B cell (primary cell): Measurements from ENCODE around the gene CD74. TPM values are rescaled to one million over a fixed set of nuclear protein-coding genes. Genes with fewer than 3 reads are reported as not detected.

Experiments
- ATAC-seq: fragments of 200-7000 bp; cut with Tn5 transposase; one replicate; pipeline ENCODE4 v1.10.0; 2021; ENCODE audit warnings: low read depth, mild to moderate bottlenecking, moderate number of reproducible peaks, moderate library complexity
- CTCF ChIA-PET: fragments of 350-600 bp; sonication (Branson Sonifier 250); formaldehyde crosslinking; loops from one replicate; lab custom pipeline; 2021; ENCODE audit warnings: antibody characterized with exemption, inconsistent platforms; lab: Charles Lee
- POLR2A ChIA-PET: fragments of 350-600 bp; sonication (Branson Sonifier 250); formaldehyde crosslinking; loops from one replicate; lab custom pipeline; 2021; ENCODE audit warnings: antibody characterized with exemption; lab: Charles Lee
- DNase-seq: peaks from one replicate; pipeline ENCODE4 v3.0.0; 2013
- H2AFZ ChIP-seq: 2 replicates; pipeline ENCODE4 v1.6.1; 2012; ENCODE audit warnings: mild to moderate bottlenecking, low read depth, low read length; ENCODE audit not compliant: insufficient read depth, poor library complexity, severe bottlenecking
- H3K27ac ChIP-seq, 2 donors: 1 replicate in 1 of 2; 2 replicates in 1 of 2; pipeline ENCODE4 v1.5.1; 2012 to 2013; ENCODE audit warnings: low read length in 2 of 2, mild to moderate bottlenecking in 2 of 2, moderate library complexity in 1 of 2
- H3K27me3 ChIP-seq, 4 experiments: fragments of 200-600 bp in 1 of 4; sonication (generic) in 1 of 4; replicated peaks in 1 of 4; 1 replicate in 2 of 4; 2 replicates in 2 of 4; pipeline versions ENCODE4 v1.6.1 to v1.7.0; 2013 to 2016; ENCODE audit warnings: low read length in 3 of 4, mild to moderate bottlenecking in 2 of 4, mixed read lengths in 1 of 4, moderate library complexity in 1 of 4; ENCODE audit not compliant: insufficient read depth in 4 of 4, control insufficient read depth in 3 of 4; ENCODE audit errors: control extremely low read depth in 1 of 4
- H3K36me3 ChIP-seq, 2 experiments: replicated peaks in 1 of 2; 1 replicate in 1 of 2; 2 replicates in 1 of 2; pipeline versions ENCODE4 v1.6.1 to v1.7.1; 2013; ENCODE audit warnings: low read length in 1 of 2; ENCODE audit not compliant: insufficient read depth in 2 of 2, control insufficient read depth in 1 of 2; ENCODE audit errors: control extremely low read depth in 1 of 2, extremely low read depth in 1 of 2
- H3K4me1 ChIP-seq, 2 donors: fragments of 200-600 bp in 1 of 2; sonication (generic) in 1 of 2; 1 replicate in 1 of 2; 2 replicates in 1 of 2; pipeline versions ENCODE4 v1.5.1 to v1.6.1; 2013 to 2017; ENCODE audit warnings: low read length in 2 of 2; ENCODE audit not compliant: control insufficient read depth in 2 of 2, insufficient read depth in 2 of 2
- H3K4me2 ChIP-seq: replicated peaks from 2 replicates; pipeline ENCODE3; 2012; ENCODE audit warnings: mild to moderate bottlenecking, low read depth, low read length; ENCODE audit not compliant: poor library complexity, severe bottlenecking
- H3K4me3 ChIP-seq, 5 experiments: fragments of 200-600 bp in 1 of 5; sonication (generic) in 1 of 5; 1 replicate in 3 of 5; 2 replicates in 2 of 5; pipeline versions ENCODE4 v1.5.1 to v1.7.0; 2011 to 2016; ENCODE audit warnings: low read length in 4 of 5, mild to moderate bottlenecking in 4 of 5, low read depth in 2 of 5, control low read depth in 1 of 5, moderate library complexity in 1 of 5; ENCODE audit not compliant: insufficient read depth in 1 of 5; ENCODE audit errors: control extremely low read depth in 1 of 5, extremely low read depth in 1 of 5
- H3K79me2 ChIP-seq: fragments of 200-600 bp; sonication (generic); one replicate; pipeline ENCODE4 v1.6.0; 2016; ENCODE audit warnings: low read length; ENCODE audit not compliant: control insufficient read depth, insufficient read depth
- H3K9ac ChIP-seq: fragments of 200-600 bp; sonication (generic); 2 replicates; pipeline ENCODE4 v1.6.1; 2017; ENCODE audit warnings: mild to moderate bottlenecking, low read length, moderate library complexity
- H3K9me3 ChIP-seq, 3 donors: one replicate each; pipeline versions ENCODE4 v1.6.1 to v1.7.1; 2013; ENCODE audit warnings: low read length in 2 of 3; ENCODE audit not compliant: control insufficient read depth in 2 of 3, insufficient read depth in 1 of 3; ENCODE audit errors: control extremely low read depth in 1 of 3
- H4K20me1 ChIP-seq: 2 replicates; pipeline ENCODE4 v1.6.0; 2012; ENCODE audit warnings: mild to moderate bottlenecking, low read length; ENCODE audit not compliant: insufficient read depth, control insufficient read depth, poor library complexity, severe bottlenecking
- H3K27ac Mint-ChIP-seq: one replicate; pipeline ENCODE4 v1.8.0; 2021; ENCODE audit warnings: mixed read lengths
- H3K27me3 Mint-ChIP-seq: one replicate; pipeline ENCODE4 v1.8.0; 2021; ENCODE audit warnings: mixed read lengths
- H3K4me1 Mint-ChIP-seq: one replicate; pipeline ENCODE4 v1.8.0; 2021; ENCODE audit warnings: mixed read lengths
- H3K4me3 Mint-ChIP-seq: one replicate; pipeline ENCODE4 v1.8.0; 2021; ENCODE audit warnings: mixed read lengths
- H3K9me3 Mint-ChIP-seq: one replicate; pipeline ENCODE4 v1.8.0; 2022; ENCODE audit warnings: mixed read lengths; ENCODE audit not compliant: insufficient read depth
- EZH2 ChIP-seq: IDR thresholded peaks from 2 replicates; pipeline ENCODE4 v1.6.1; 2012; ENCODE audit warnings: borderline replicate concordance, low read depth, mild to moderate bottlenecking, moderate library complexity, low read length; ENCODE audit not compliant: insufficient read depth, poor library complexity, severe bottlenecking
- WGBS: methylation state at CpG from one replicate; pipeline ENCODE4 v1.1.5; 2013; ENCODE audit warnings: missing lambda C conversion rate; ENCODE audit not compliant: insufficient coverage; 5-methylcytosine and 5-hydroxymethylcytosine counted together
- intact Hi-C: fragments of 100-400 bp; cut with micrococcal nuclease; formaldehyde crosslinking; loops from one replicate; pipeline ENCODE4 v1.10.0; 2022
- polyA plus RNA-seq: library from polyadenylated mRNA; depleted of rRNA; stranded (reverse); fragments of >200 nt; gene quantifications from 2 replicates; pipeline ENCODE4 v1.2.3, GENCODE V29; 2012
- total RNA-seq, 2 donors: library from RNA; stranded (reverse); fragments of 120-200 nt in 1 of 2; gene quantifications; 1 replicate in 1 of 2; 2 replicates in 1 of 2; pipeline versions ENCODE4 v1.2.3 to v1.2.4, GENCODE V29; 2013 to 2022
- TF ChIP-seq, protein P1 (sequence below): fragments of 200-600 bp; IDR thresholded peaks from one replicate; pipeline ENCODE4 v1.8.0; 2022; ENCODE audit warnings: antibody characterized with exemption, mild to moderate bottlenecking

The CD74 gene
- total and polyA plus RNA-seq, 2 donors (not counting 1 experiment from before 2014, with no cell fraction given): 5,670 to 14,307 TPM

GRCh38 chr5:150413176-150413901 lies 629 bp upstream of the CD74 start:
- Mint-ChIP-seq H3K4me3 (peak overlapping the region; percentile 95), H3K4me1 (peaks cover 64% of the 10 kb centered on the region), H3K27me3 (no peaks in the 10 kb centered on the region), H3K27ac (peak overlapping the region; percentile 99), H3K9me3 (no peaks in the 10 kb centered on the region)
- H4K20me1 ChIP-seq: peaks cover 42% of the 10 kb centered on the region
- ATAC-seq (no peak), DNase-seq (no peak)
- no peak for TF ChIP-seq EZH2
- TF ChIP-seq, protein P1, sequence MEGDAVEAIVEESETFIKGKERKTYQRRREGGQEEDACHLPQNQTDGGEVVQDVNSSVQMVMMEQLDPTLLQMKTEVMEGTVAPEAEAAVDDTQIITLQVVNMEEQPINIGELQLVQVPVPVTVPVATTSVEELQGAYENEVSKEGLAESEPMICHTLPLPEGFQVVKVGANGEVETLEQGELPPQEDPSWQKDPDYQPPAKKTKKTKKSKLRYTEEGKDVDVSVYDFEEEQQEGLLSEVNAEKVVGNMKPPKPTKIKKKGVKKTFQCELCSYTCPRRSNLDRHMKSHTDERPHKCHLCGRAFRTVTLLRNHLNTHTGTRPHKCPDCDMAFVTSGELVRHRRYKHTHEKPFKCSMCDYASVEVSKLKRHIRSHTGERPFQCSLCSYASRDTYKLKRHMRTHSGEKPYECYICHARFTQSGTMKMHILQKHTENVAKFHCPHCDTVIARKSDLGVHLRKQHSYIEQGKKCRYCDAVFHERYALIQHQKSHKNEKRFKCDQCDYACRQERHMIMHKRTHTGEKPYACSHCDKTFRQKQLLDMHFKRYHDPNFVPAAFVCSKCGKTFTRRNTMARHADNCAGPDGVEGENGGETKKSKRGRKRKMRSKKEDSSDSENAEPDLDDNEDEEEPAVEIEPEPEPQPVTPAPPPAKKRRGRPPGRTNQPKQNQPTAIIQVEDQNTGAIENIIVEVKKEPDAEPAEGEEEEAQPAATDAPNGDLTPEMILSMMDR: no peak
- peak overlapping the region; percentile 87 for H3K9ac ChIP-seq
- peak overlapping the region; percentile 99 to 100 for H3K27ac ChIP-seq
- intact Hi-C loops: loop anchor here (1.0 to 10.0 kb wide), 6 partner anchors 16 to 1359 kb away; partner anchors contain the start of genes G3BP1, GM2A, SLC26A2 and TNIP1
- H3K79me2 ChIP-seq: peaks cover 85% of the 10 kb centered on the region
- peak overlapping the region; percentile 83 for H3K4me2 ChIP-seq
- 19% methylated on average over 5 of the region's 12 CpGs for WGBS
- no peak overlapping the region for H2AFZ ChIP-seq
- POLR2A ChIA-PET: interaction anchor here (0.6 to 9.6 kb wide), 8 partner anchors 13 to 801 kb away, joined by 3 to 387 read pairs (median 8); partner anchors contain the start of gene RPS14
- no peaks in the 10 kb centered on the region for H3K9me3 ChIP-seq
- H3K4me1 ChIP-seq: peaks cover 57 to 65% of the 10 kb centered on the region in 2 donors
- CTCF ChIA-PET: interaction anchor here (1.0 to 5.3 kb wide), 5 partner anchors 11 to 37 kb away, joined by 3 to 111 read pairs (median 4); partner anchors contain the start of gene RPS14
- peak overlapping the region; percentile 33 to 51 (median 48) for H3K4me3 ChIP-seq
- no peaks in the 10 kb centered on the region for H3K27me3 ChIP-seq
- H3K36me3 ChIP-seq: peaks cover 2 to 40% of the 10 kb centered on the region in 2 experiments
